GM18951 (cell line): ENCODE measurements around the gene TRAF2.

Experiments used
- POLR2A ChIP-seq: IDR thresholded peaks from 4 replicates; pipeline ENCODE4 v1.6.1; 2011; ENCODE audit warnings: mild to moderate bottlenecking; ENCODE audit not compliant: insufficient read length, insufficient read depth; ENCODE audit errors: extremely low read depth
- in situ Hi-C: fragments of 300-500 bp; cut with MboI; formaldehyde crosslinking; loops from one replicate; pipeline ENCODE4 v1.12.0; 2022; ENCODE audit warnings: low sequenced_read_pairs, mixed read lengths, inconsistent platforms; ENCODE audit not compliant: unreplicated experiment

Gene TRAF2

GRCh38 chr9:136958898-136959850 lies 72.9 kb downstream of the TRAF2 start:
- in situ Hi-C loops, result no loop called here
- TF ChIP-seq POLR2A, result no peak

- in situ Hi-C loops, result no loop called here
- no peak for TF ChIP-seq POLR2A
Observed at GRCh38 chr9:136960212-136960937, 74.1 kb downstream of the TRAF2 start.

DNA sequence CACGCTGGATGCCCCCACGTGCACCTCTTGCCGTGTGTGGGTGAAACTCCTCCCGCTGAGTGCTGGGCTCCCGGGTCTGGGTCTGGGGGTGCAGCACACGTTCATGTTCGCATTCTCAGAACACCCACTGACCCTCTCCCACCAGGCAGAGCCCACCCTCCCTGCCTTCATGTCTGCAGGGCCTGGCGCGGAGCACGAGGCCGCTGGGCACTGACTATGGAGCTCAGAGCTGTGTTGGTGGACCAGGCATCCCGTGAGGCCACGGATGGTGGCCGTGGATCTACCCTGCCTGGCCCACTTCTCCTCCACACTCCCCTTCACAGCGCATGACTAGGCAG lies 74.6 kb downstream of the TRAF2 start:
- in situ Hi-C loops, result no loop called here
- no peak for TF ChIP-seq POLR2A

DNA sequence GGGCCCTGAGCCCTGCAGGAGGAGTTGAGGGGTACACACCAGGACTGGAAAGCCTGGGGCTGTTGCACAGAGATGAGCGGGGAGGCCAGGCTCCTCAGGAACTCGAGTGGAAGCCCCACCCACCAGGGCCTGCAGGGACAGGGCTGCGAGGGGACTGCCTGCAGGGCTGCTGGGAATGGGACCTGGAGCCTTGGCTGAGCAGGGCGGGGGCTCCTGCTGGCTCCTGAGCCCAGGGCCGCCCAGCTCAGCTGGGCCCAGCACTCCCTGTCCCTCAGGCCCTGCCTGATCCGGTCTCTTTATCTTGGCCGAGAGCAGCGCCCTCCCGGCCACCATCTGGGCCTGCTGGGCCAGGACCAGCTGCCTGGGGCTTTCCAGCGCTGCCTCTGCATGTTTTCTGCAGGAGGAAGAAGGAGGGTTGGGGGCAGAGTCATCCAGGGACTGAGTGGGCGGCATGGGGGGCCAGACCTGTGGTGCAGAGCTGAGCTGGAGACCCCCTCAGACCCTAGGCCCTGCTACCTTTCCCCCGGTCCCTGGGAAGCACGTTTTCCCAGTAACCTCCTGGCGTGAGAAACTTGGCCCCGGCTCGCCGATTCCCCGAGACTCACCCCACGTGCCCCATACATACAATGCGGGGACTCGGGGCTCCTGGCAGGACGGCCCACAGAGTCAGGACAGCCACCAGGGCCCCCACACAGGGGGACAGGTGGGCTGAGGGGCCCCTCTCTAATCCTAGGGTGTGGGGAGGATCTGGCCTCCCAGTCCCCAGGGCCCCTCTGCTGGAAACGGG lies 75.2 kb downstream of the TRAF2 start:
- TF ChIP-seq POLR2A, result no peak
- in situ Hi-C loops, result no loop called here

GRCh38 chr9:136962163-136962562 lies 75.8 kb downstream of the TRAF2 start:
- in situ Hi-C loops, result no loop called here
- TF ChIP-seq POLR2A, result no peak

DNA sequence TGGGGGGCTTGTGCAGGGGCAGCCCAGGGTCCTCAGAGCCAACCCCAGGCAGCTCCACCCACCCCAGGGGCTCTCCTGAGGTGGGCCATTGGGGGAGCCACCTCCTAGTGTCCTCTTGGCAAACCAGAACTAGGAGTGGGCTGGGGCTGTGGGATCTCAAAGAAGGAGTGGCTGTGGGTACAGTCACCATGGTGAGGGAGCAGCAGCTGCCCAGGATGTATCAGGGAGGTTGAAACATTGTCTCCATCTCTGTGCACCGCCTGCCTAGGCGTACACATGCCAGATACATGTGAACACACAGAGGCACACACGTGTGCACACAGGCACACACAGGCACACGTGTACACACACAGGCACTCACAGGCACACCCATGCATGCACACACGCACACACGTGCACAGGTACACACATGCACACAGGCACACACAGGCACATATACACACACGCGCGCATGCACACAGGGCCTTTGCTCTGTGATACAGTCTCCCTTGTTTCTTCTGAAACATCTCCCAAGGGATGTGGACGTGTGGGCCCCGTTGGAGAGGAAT lies 76.5 kb downstream of the TRAF2 start:
- in situ Hi-C loops, result no loop called here
- TF ChIP-seq POLR2A, result no peak

DNA sequence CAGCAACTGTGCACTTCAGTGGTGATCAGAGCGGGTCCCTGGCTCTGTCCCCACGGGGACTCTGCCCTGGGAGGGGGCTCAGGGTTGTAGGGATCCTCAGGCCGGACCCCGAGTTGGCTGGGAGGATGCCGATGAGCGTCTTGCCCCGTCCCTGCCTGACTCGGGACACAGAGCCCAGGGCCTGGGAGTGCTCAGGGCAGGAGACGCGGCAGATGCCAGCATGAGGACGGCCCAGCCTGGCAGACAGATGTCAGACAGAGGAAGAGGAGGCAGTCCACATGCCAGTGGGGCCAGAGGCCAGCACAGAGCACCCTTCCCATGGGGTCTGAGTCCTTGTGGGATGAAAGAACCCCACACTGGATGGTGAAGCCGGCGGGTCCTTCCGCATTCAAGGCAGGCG lies 77.0 kb downstream of the TRAF2 start:
- in situ Hi-C loops, result no loop called here

GRCh38 chr9:136963751-136964150 lies 77.4 kb downstream of the TRAF2 start:
- in situ Hi-C loops, result no loop called here
- TF ChIP-seq POLR2A, result no peak

More for the DNA sequence above, 77.0 kb downstream of the TRAF2 start:
- TF ChIP-seq POLR2A, result no peak

DNA sequence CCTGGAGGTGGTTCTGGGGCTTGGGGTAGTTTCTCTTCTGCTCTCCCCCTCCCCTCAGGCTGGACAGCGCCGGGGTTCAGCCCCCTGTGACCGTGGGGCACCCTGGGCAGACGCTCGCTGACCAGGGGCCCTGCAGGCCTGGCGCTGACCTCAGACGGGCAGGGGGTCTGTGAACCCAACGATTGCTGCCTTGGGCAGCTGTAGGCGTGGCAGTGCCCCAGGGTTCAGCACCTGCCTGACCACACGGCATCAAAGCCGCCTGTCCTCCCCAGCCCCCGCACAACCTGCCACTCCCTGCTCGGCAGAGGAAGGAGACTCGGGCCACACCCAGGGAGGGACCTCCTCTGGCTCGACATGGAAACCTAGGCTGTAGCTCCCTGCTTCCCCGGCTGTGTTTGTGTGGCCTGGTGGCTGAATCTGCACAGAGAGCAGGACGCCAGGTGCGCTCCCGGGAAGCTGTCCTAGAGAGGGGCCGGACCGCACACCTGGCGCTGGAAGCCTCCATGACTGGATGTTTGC lies 77.9 kb downstream of the TRAF2 start:
- no peak for TF ChIP-seq POLR2A
- in situ Hi-C loops, result no loop called here

DNA sequence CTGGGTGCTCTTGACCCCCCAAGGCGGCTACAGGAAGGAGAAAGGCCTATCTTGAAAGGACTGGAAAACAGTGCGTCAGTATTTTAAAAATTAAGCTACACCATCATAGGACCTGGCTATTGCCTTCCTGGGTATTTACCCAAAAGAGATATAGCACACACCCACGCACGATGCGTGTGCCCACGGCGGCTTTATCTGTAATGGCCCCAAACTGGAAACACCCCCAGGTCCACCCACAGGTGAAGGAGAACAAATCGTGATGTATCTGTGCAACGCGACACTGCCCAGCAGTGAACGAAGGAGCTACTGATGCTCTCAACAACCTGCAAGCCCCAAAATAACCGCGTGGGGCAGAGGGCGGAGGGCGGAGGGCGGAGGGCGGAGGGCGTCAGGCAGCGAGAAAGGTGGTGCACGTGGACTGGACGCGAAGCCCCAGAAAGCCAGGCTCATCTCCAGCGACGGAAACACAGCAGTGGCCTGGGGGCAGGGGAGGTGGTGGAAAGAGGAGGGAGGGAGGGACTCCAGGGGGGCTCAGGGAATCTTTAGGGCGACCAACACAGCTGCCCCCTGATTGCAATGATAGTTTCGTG lies 78.6 kb downstream of the TRAF2 start:
- TF ChIP-seq POLR2A, result no peak
- in situ Hi-C loops, result no loop called here

DNA sequence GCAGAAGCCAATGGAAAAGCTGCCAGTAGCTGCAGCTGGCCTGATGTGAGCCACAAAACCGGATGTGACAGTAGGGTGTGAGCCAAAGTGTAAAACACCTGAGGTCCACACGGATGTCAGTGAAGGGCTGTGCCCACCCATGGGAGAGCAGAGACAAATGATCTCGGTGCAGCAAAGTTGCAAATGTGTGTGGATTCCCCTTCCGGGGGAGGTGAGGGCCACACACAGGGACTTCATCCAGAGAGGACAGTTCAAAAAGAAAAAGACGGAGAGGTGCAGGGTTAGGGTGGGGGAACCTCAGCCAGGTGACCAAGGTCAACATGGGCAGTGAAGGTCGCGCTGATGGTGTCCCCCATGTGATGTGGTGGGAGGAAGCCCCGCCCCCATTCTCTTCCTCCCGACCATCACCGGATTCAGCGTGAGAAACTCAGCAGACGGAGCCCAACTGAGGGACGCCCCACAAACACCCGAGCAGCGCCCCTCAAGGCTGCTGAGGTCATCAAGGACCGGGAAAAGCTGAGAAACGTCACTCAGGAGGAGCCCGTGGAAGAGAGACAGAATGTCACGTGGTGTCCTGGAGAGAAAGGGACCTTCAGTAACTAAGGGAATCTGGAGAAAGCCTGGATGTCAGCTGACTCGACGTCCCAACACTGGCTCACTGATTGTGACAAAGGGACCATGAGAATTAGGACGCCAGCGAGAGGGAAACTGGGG lies 79.6 kb downstream of the TRAF2 start:
- in situ Hi-C loops, result no loop called here
- TF ChIP-seq POLR2A, result no peak
